ENCODE measurements around the gene DHH.

- no peak for TF ChIP-seq CTCF (tag by site-specific recombination; IDR thresholded peaks at IDR 0.05)
- TF ChIP-seq ZBTB26 (tag by site-specific recombination; optimal IDR thresholded peaks at IDR 0.05) = no peak
- TF ChIP-seq PATZ1 (tag by site-specific recombination; IDR thresholded peaks at IDR 0.05) = no peak
- no peak for TF ChIP-seq KLF16 (tag by site-specific recombination; IDR thresholded peaks at IDR 0.05)
- TF ChIP-seq REST (tag by site-specific recombination; IDR thresholded peaks at IDR 0.05) = no peak
- TF ChIP-seq ZNF350 (tag by site-specific recombination; IDR thresholded peaks at IDR 0.05) = no peak
- no peak for TF ChIP-seq GLI4 (tag by site-specific recombination; IDR thresholded peaks at IDR 0.05)
- TF ChIP-seq ZNF791 (tag by site-specific recombination; IDR thresholded peaks at IDR 0.05) = no peak
- no peak for TF ChIP-seq YY1 (tag by site-specific recombination; IDR thresholded peaks at IDR 0.05)
- no peak for TF ChIP-seq ZNF830 (tag by site-specific recombination; IDR thresholded peaks at IDR 0.05; ENCODE audit: low read depth)
- no peak for TF ChIP-seq BCL11A (tag by site-specific recombination; IDR thresholded peaks at IDR 0.05; ENCODE audit: low read depth)
- no peak for TF ChIP-seq WT1 (tag by site-specific recombination; IDR thresholded peaks at IDR 0.05)
- no peak for TF ChIP-seq ZNF600 (tag by site-specific recombination; IDR thresholded peaks at IDR 0.05)
These were observed 42.0 kb downstream of the DHH start for GRCh38 chr12:49052451-49053208.
